ENCODE measurements around the gene A4GNT. TPM values are rescaled to one million over a fixed set of nuclear protein-coding genes. Genes with fewer than 3 reads are reported as not detected.

The A4GNT gene
- total RNA-seq, 1 donor from 2014 or later = not detected

DNA sequence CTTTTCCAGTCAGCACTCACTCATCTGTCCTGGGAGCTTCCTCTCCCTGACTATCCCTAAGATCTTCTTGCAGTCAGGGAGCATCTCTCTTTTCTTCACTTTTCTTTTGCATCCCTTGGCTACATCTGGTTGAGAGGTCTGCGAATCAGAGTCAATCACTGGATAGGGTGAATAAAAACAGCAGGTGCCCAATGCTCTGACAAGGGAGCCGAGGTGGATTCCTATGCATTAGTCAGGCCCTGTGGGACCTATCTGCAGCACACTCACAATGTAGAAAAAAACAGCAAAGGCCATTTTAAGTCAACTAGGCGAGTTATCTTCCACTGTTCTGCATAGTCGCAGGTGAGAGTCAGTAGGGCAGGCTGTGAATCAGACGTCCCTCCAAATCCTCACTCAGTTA, 52.3 kb downstream of the A4GNT start:
- no peak for DNase-seq (ENCODE audit: low read depth)
- no peak overlapping the region for H3K4me3 ChIP-seq (ENCODE audit: low read depth, low read length)
- TF ChIP-seq CTCF (conservative IDR thresholded peaks at IDR 0.05; ENCODE audit: low read depth, low read length) = no peak

GRCh38 chr3:138078901-138079344, 53.3 kb downstream of the A4GNT start:
- TF ChIP-seq CTCF (conservative IDR thresholded peaks at IDR 0.05; ENCODE audit: low read depth, low read length) = no peak
- no peak overlapping the region for H3K4me3 ChIP-seq (ENCODE audit: low read depth, low read length)
- peak; percentile 71 for DNase-seq (ENCODE audit: low read depth)

GRCh38 chr3:138078096-138078495, 54.1 kb downstream of the A4GNT start:
- H3K4me3 ChIP-seq (ENCODE audit: low read depth, low read length) = no peak overlapping the region
- DNase-seq (ENCODE audit: low read depth) = peak; percentile 46
- no peak for TF ChIP-seq CTCF (conservative IDR thresholded peaks at IDR 0.05; ENCODE audit: low read depth, low read length)

Other genes starting within 250 kb of the A4GNT start
- gene CLDN18, start 122.2 kb downstream of the A4GNT start, total RNA-seq = not detected in 2 replicates
- gene DZIP1L, start 16.8 kb downstream of the A4GNT start, total RNA-seq = 5.9 and 9.7 TPM in 2 replicates
- gene DBR1, start 42.5 kb upstream of the A4GNT start, total RNA-seq = 11.8 and 22.4 TPM in 2 replicates
- gene ARMC8, start 54.9 kb upstream of the A4GNT start, total RNA-seq = 31.9 and 33.9 TPM in 2 replicates
- 0.43 TPM in 1 of 2 replicates, not detected in the other for gene NME9, start 197.5 kb upstream of the A4GNT start, total RNA-seq
- gene MRAS, start 216.2 kb upstream of the A4GNT start, total RNA-seq = 12.7 and 17.2 TPM in 2 replicates